ENCODE data around the gene SYT6. TPM values are rescaled to one million over a fixed set of nuclear protein-coding genes. Genes with fewer than 3 reads are reported as not detected.

The SYT6 gene
- total RNA-seq, 4 donors from 2014 or later: 0.30 to 0.44 TPM; not detected in 2

- Histone ChIP-seq H3K4me1 (no peaks in the 10 kb centered on the region), H3K4me3 (no peak overlapping the region), H3K36me3 (no peaks in the 10 kb centered on the region), H3K27ac (no peak overlapping the region), H3K9me3 (no peaks in the 10 kb centered on the region), H3K27me3 (no peaks in the 10 kb centered on the region)
- DNase-seq (ENCODE audit: low spot score in 2 of 2): no peak
- no peak for TF ChIP-seq POLR2A (IDR thresholded peaks at IDR 0.05)
- TF ChIP-seq CTCF (IDR thresholded peaks at IDR 0.05): no peak
- TF ChIP-seq EP300 (IDR thresholded peaks at IDR 0.05): no peak
- WGBS, 2 donors: 59 to 62% methylated on average over 17 of the region's 17 CpGs
Observed at GRCh38 chr1:114118351-114118990, 35.2 kb downstream of the SYT6 start.

- Histone ChIP-seq H3K4me3 (no peak overlapping the region), H3K36me3 (no peaks in the 10 kb centered on the region), H3K27me3 (no peaks in the 10 kb centered on the region), H3K27ac (no peak overlapping the region), H3K4me1 (no peaks in the 10 kb centered on the region), H3K9me3 (no peaks in the 10 kb centered on the region)
- WGBS, 2 donors: 69 to 72% methylated on average over 8 of the region's 8 CpGs
- DNase-seq (ENCODE audit: low spot score in 2 of 2): no peak
- TF ChIP-seq CTCF (IDR thresholded peaks at IDR 0.05) (no peak), EP300 (IDR thresholded peaks at IDR 0.05) (no peak), POLR2A (IDR thresholded peaks at IDR 0.05) (no peak)
Observed at GRCh38 chr1:114117654-114118053, 36.0 kb downstream of the SYT6 start.

GRCh38 chr1:114116086-114116485 lies 37.6 kb downstream of the SYT6 start:
- Histone ChIP-seq H3K4me3 (no peak overlapping the region), H3K27ac (no peak overlapping the region), H3K36me3 (no peaks in the 10 kb centered on the region), H3K27me3 (no peaks in the 10 kb centered on the region), H3K9me3 (no peaks in the 10 kb centered on the region), H3K4me1 (no peaks in the 10 kb centered on the region)
- WGBS, 2 donors: 69 to 78% methylated on average over 6 of the region's 6 CpGs
- no peak for DNase-seq (ENCODE audit: low spot score in 2 of 2)
- TF ChIP-seq CTCF (IDR thresholded peaks at IDR 0.05): no peak
- TF ChIP-seq EP300 (IDR thresholded peaks at IDR 0.05): no peak
- no peak for TF ChIP-seq POLR2A (IDR thresholded peaks at IDR 0.05)

GRCh38 chr1:114114185-114115094 lies 39.2 kb downstream of the SYT6 start:
- H3K36me3 ChIP-seq: no peaks in the 10 kb centered on the region
- H3K4me3 ChIP-seq: no peak overlapping the region
- no peaks in the 10 kb centered on the region for H3K9me3 ChIP-seq
- no peaks in the 10 kb centered on the region for H3K4me1 ChIP-seq
- H3K27ac ChIP-seq: peak overlapping the region in 1 of 4 donors; percentile 42
- WGBS, 2 donors: 82 to 83% methylated on average over 8 of the region's 8 CpGs
- DNase-seq (ENCODE audit: low spot score in 2 of 2): no peak
- TF ChIP-seq CTCF (IDR thresholded peaks at IDR 0.05) (no peak), EP300 (IDR thresholded peaks at IDR 0.05) (no peak), POLR2A (IDR thresholded peaks at IDR 0.05) (no peak)
- H3K27me3 ChIP-seq: no peaks in the 10 kb centered on the region
